ENCODE data around the gene CDKL5.

The CDKL5 gene

GRCh38 chrX:18457000-18457399 lies 31.6 kb downstream of the CDKL5 start:
- no peak for DNase-seq (ENCODE audit: low read depth)

- no peak for DNase-seq (ENCODE audit: low read depth)
Measured at GRCh38 chrX:18461431-18461830, 36.0 kb downstream of the CDKL5 start.

- no peak for DNase-seq (ENCODE audit: low read depth)
Measured at GRCh38 chrX:18464499-18464898, 39.1 kb downstream of the CDKL5 start.

GRCh38 chrX:18465051-18465450 lies 39.6 kb downstream of the CDKL5 start:
- no peak for DNase-seq (ENCODE audit: low read depth)

GRCh38 chrX:18468599-18468998 lies 43.2 kb downstream of the CDKL5 start:
- no peak for DNase-seq (ENCODE audit: low read depth)

- DNase-seq (ENCODE audit: low read depth), result no peak
Measured at GRCh38 chrX:18471296-18471695, 45.9 kb downstream of the CDKL5 start.

GRCh38 chrX:18490806-18491555 lies 65.6 kb downstream of the CDKL5 start:
- no peak for DNase-seq (ENCODE audit: low read depth)

- DNase-seq (ENCODE audit: low read depth), result no peak
Measured at GRCh38 chrX:18491587-18492340, 66.4 kb downstream of the CDKL5 start.

- DNase-seq (ENCODE audit: low read depth), result no peak
Measured at GRCh38 chrX:18534949-18535348, 109.5 kb downstream of the CDKL5 start.

GRCh38 chrX:18537068-18537467 lies 111.7 kb downstream of the CDKL5 start:
- no peak for DNase-seq (ENCODE audit: low read depth)

GRCh38 chrX:18537524-18537923 lies 112.1 kb downstream of the CDKL5 start:
- no peak for DNase-seq (ENCODE audit: low read depth)

- no peak for DNase-seq (ENCODE audit: low read depth)
Measured at GRCh38 chrX:18542131-18542530, 116.7 kb downstream of the CDKL5 start.

- DNase-seq (ENCODE audit: low read depth), result no peak
Measured at GRCh38 chrX:18542905-18543304, 117.5 kb downstream of the CDKL5 start.

- DNase-seq (ENCODE audit: low read depth), result no peak
Measured at GRCh38 chrX:18543738-18544137, 118.3 kb downstream of the CDKL5 start.

GRCh38 chrX:18545771-18546170 lies 120.4 kb downstream of the CDKL5 start:
- no peak for DNase-seq (ENCODE audit: low read depth)

GRCh38 chrX:18548996-18549395 lies 123.6 kb downstream of the CDKL5 start:
- DNase-seq (ENCODE audit: low read depth), result no peak

- no peak for DNase-seq (ENCODE audit: low read depth)
Measured at GRCh38 chrX:18549643-18550042, 124.2 kb downstream of the CDKL5 start.

GRCh38 chrX:18557879-18558278 lies 132.5 kb downstream of the CDKL5 start:
- no peak for DNase-seq (ENCODE audit: low read depth)

- no peak for DNase-seq (ENCODE audit: low read depth)
Measured at GRCh38 chrX:18558799-18559198, 133.4 kb downstream of the CDKL5 start.

GRCh38 chrX:18561020-18561419 lies 135.6 kb downstream of the CDKL5 start:
- no peak for DNase-seq (ENCODE audit: low read depth)

- DNase-seq (ENCODE audit: low read depth), result no peak
Measured at GRCh38 chrX:18565727-18566126, 140.3 kb downstream of the CDKL5 start.

- DNase-seq (ENCODE audit: low read depth), result no peak
Measured at GRCh38 chrX:18566748-18567147, 141.3 kb downstream of the CDKL5 start.

GRCh38 chrX:18573556-18573955 lies 148.1 kb downstream of the CDKL5 start:
- no peak for DNase-seq (ENCODE audit: low read depth)

GRCh38 chrX:18574591-18574990 lies 149.2 kb downstream of the CDKL5 start:
- DNase-seq (ENCODE audit: low read depth), result no peak
